Duodenal mucosa (tissue), 2 donors: ENCODE data around the gene ROR2.

Source experiments
- H3K27ac ChIP-seq: one replicate; pipeline ENCODE4 v1.7.0; 2013; ENCODE audit warnings: low read depth, low read length
- H3K27me3 ChIP-seq, 2 donors: one replicate each; pipeline ENCODE4 v1.7.0; 2013; ENCODE audit warnings: low read length in 2 of 2, control low read depth in 1 of 2; ENCODE audit not compliant: insufficient read depth in 2 of 2, control insufficient read depth in 1 of 2
- H3K36me3 ChIP-seq, 2 donors: one replicate each; pipeline ENCODE4 v1.7.0; 2013; ENCODE audit warnings: low read length in 2 of 2, control low read depth in 1 of 2; ENCODE audit not compliant: insufficient read depth in 2 of 2, control insufficient read depth in 1 of 2
- H3K4me1 ChIP-seq, 2 donors: one replicate each; pipeline ENCODE4 v1.7.0; 2013; ENCODE audit warnings: low read length in 2 of 2, control low read depth in 1 of 2; ENCODE audit not compliant: insufficient read depth in 2 of 2, control insufficient read depth in 1 of 2
- H3K4me3 ChIP-seq, 2 donors: one replicate each; pipeline ENCODE4 v1.7.0; 2013; ENCODE audit warnings: low read length in 2 of 2, low read depth in 1 of 2
- H3K9ac ChIP-seq, 2 donors: one replicate each; pipeline ENCODE4 v1.7.0; 2013; ENCODE audit warnings: low read length in 2 of 2, low read depth in 1 of 2
- H3K9me3 ChIP-seq, 2 donors: one replicate each; pipeline ENCODE4 v1.7.0; 2013; ENCODE audit warnings: low read length in 2 of 2, control low read depth in 1 of 2; ENCODE audit not compliant: control insufficient read depth in 1 of 2

ROR2 gene

GRCh38 chr9:91781906-91782305, 168.1 kb downstream of the ROR2 start:
- Histone ChIP-seq H3K27me3 (peaks cover 7% of the 10 kb centered on the region in 2 donors), H3K4me3 (no peak overlapping the region), H3K9me3 (no peaks in the 10 kb centered on the region), H3K9ac (no peak overlapping the region), H3K36me3 (no peaks in the 10 kb centered on the region), H3K27ac (no peak overlapping the region), H3K4me1 (no peaks in the 10 kb centered on the region)

GRCh38 chr9:91781116-91781515, 168.9 kb downstream of the ROR2 start:
- Histone ChIP-seq H3K27ac (no peak overlapping the region), H3K9me3 (no peaks in the 10 kb centered on the region), H3K4me3 (no peak overlapping the region), H3K9ac (no peak overlapping the region), H3K4me1 (no peaks in the 10 kb centered on the region), H3K36me3 (no peaks in the 10 kb centered on the region), H3K27me3 (peaks cover 7% of the 10 kb centered on the region in 2 donors)

GRCh38 chr9:91778031-91778430, 172.0 kb downstream of the ROR2 start:
- Histone ChIP-seq H3K27me3 (peaks cover 0 to 7% of the 10 kb centered on the region in 2 donors), H3K9me3 (no peaks in the 10 kb centered on the region), H3K4me1 (no peaks in the 10 kb centered on the region), H3K36me3 (no peaks in the 10 kb centered on the region), H3K4me3 (no peak overlapping the region), H3K9ac (no peak overlapping the region), H3K27ac (no peak overlapping the region)

GRCh38 chr9:91777292-91777830, 172.7 kb downstream of the ROR2 start:
- Histone ChIP-seq H3K36me3 (no peaks in the 10 kb centered on the region), H3K4me3 (no peak overlapping the region), H3K9ac (no peak overlapping the region), H3K27ac (no peak overlapping the region), H3K9me3 (no peaks in the 10 kb centered on the region), H3K27me3 (peaks cover 0 to 7% of the 10 kb centered on the region in 2 donors), H3K4me1 (no peaks in the 10 kb centered on the region)

- Histone ChIP-seq H3K9ac (no peak overlapping the region), H3K36me3 (no peaks in the 10 kb centered on the region), H3K27me3 (peaks cover 0 to 7% of the 10 kb centered on the region in 2 donors), H3K9me3 (no peaks in the 10 kb centered on the region), H3K4me1 (no peaks in the 10 kb centered on the region), H3K4me3 (no peak overlapping the region), H3K27ac (no peak overlapping the region)
Measured at GRCh38 chr9:91776409-91777291, 173.4 kb downstream of the ROR2 start.

- no peak overlapping the region for H3K27ac ChIP-seq
- H3K4me1 ChIP-seq, result peaks cover 0 to under 1% of the 10 kb centered on the region in 2 donors
- H3K27me3 ChIP-seq, result peaks cover 0 to 7% of the 10 kb centered on the region in 2 donors
- no peak overlapping the region for H3K4me3 ChIP-seq
- no peaks in the 10 kb centered on the region for H3K9me3 ChIP-seq
- no peaks in the 10 kb centered on the region for H3K36me3 ChIP-seq
- H3K9ac ChIP-seq, result no peak overlapping the region
Measured at GRCh38 chr9:91775708-91776028, 174.4 kb downstream of the ROR2 start.

GRCh38 chr9:91775011-91775707, 174.9 kb downstream of the ROR2 start:
- Histone ChIP-seq H3K27ac (no peak overlapping the region), H3K36me3 (no peaks in the 10 kb centered on the region), H3K4me3 (no peak overlapping the region)

GRCh38 chr9:91773156-91773555, 176.9 kb downstream of the ROR2 start:
- H3K27ac ChIP-seq, result no peak overlapping the region
- peaks cover 0 to 7% of the 10 kb centered on the region in 2 donors for H3K4me1 ChIP-seq
- no peaks in the 10 kb centered on the region for H3K9me3 ChIP-seq
- peaks cover 0 to 5% of the 10 kb centered on the region in 2 donors for H3K27me3 ChIP-seq
- H3K36me3 ChIP-seq, result no peaks in the 10 kb centered on the region
- no peak overlapping the region for H3K9ac ChIP-seq
- no peak overlapping the region for H3K4me3 ChIP-seq

More at GRCh38 chr9:91775011-91775707, 174.9 kb downstream of the ROR2 start:
- peaks cover 0 to 7% of the 10 kb centered on the region in 2 donors for H3K27me3 ChIP-seq
- peaks cover 0 to 6% of the 10 kb centered on the region in 2 donors for H3K4me1 ChIP-seq
- H3K9me3 ChIP-seq, result no peaks in the 10 kb centered on the region
- no peak overlapping the region for H3K9ac ChIP-seq

GRCh38 chr9:91771864-91772263, 178.2 kb downstream of the ROR2 start:
- Histone ChIP-seq H3K27ac (no peak overlapping the region), H3K9me3 (no peaks in the 10 kb centered on the region), H3K9ac (no peak overlapping the region), H3K4me1 (peaks cover 0 to 7% of the 10 kb centered on the region in 2 donors), H3K36me3 (no peaks in the 10 kb centered on the region), H3K27me3 (no peaks in the 10 kb centered on the region), H3K4me3 (no peak overlapping the region)

GRCh38 chr9:91771027-91771426, 179.0 kb downstream of the ROR2 start:
- Histone ChIP-seq H3K4me1 (peaks cover 0 to 7% of the 10 kb centered on the region in 2 donors), H3K36me3 (no peaks in the 10 kb centered on the region), H3K27ac (no peak overlapping the region), H3K27me3 (peaks cover 0 to 2% of the 10 kb centered on the region in 2 donors), H3K9ac (no peak overlapping the region), H3K9me3 (no peaks in the 10 kb centered on the region), H3K4me3 (no peak overlapping the region)
